HG02870 (cell line): ENCODE measurements around the gene EIF6.

Experiments
- ATAC-seq: cut with Tn5 transposase; IDR thresholded peaks from one replicate; pipeline ENCODE4 v1.9.1; 2021; ENCODE audit warnings: mild to moderate bottlenecking, moderate library complexity; ENCODE audit not compliant: unreplicated experiment

The EIF6 gene

DNA sequence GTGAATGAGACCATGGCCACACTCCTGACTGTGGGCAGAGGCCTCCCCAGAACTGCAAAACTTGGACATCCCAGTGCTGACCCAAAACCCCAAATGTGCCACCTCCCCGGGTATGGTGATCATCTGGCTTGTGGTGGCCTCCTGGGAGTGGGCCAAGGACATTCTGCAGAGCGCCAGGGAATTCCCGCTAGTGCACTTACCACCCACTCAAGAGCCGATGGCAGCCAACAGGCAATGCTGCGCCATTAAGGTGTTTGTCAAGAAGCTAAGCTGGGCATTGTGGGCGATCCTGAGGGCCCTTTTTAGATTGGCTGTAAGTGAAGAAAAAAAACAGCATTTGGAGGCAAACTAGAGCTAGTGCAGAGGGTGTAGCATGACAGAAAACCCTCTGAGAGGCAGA lies 48.7 kb downstream of the EIF6 start:
- ATAC-seq, result no peak

DNA sequence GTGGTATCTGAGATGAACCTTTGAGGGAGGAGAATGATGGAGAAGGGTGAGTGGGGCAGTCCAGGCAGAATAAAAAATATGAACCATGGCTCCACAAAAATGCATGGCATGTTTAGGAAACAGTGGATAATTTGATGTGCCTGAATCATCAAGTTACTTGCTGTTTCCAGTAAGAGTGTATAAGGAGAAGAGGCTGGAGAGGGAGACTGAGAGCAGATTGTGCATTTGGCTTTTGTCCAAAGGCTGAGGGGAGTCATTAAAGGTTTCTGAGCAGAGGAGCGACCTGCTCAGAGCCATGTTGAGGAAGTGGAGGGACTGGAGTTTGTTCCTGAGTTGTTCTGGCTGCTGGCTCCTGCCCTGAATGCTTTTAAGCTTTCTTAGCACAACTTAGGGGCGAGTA lies 52.0 kb downstream of the EIF6 start:
- no peak for ATAC-seq
